IMR-90 (cell line): ENCODE results near the gene UBASH3B.

ENCODE experiments used
- RAD21 ChIP-seq: IDR thresholded peaks from 2 replicates; pipeline ENCODE4 v1.6.1; 2012; ENCODE audit warnings: low read length, improper control_type of control experiment
- TF ChIP-seq, protein P1 (sequence below): conservative IDR thresholded peaks from 2 replicates; pipeline ENCODE4 v1.5.1; 2012; ENCODE audit warnings: mild to moderate bottlenecking, low read depth, low read length, improper control_type of control experiment

DNA sequence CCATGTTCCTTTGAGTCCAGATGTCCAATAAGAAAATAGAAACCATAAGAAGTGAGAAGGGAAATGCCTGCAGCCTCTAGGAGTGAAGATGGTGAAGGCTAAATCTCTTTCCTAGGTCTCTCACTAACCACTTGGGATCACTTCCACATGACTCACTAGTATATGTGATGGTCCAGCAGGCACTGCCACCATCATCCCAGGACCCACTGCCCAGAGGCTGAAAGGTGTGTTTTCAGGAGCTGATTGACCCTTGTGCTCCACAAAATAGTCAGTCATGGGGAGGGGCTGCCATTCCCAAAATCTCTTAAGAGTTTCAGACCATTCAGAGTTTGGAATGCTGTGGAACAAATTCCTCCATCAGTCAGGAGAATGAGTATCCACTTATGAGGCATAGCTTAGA, 22.9 kb downstream of the UBASH3B start:
- TF ChIP-seq, protein P1, sequence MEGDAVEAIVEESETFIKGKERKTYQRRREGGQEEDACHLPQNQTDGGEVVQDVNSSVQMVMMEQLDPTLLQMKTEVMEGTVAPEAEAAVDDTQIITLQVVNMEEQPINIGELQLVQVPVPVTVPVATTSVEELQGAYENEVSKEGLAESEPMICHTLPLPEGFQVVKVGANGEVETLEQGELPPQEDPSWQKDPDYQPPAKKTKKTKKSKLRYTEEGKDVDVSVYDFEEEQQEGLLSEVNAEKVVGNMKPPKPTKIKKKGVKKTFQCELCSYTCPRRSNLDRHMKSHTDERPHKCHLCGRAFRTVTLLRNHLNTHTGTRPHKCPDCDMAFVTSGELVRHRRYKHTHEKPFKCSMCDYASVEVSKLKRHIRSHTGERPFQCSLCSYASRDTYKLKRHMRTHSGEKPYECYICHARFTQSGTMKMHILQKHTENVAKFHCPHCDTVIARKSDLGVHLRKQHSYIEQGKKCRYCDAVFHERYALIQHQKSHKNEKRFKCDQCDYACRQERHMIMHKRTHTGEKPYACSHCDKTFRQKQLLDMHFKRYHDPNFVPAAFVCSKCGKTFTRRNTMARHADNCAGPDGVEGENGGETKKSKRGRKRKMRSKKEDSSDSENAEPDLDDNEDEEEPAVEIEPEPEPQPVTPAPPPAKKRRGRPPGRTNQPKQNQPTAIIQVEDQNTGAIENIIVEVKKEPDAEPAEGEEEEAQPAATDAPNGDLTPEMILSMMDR: no peak
- TF ChIP-seq RAD21: no peak
